ENCODE results near the gene NFKBIA. TPM values are rescaled to one million over a fixed set of nuclear protein-coding genes. Genes with fewer than 3 reads are reported as not detected.
"Not testable (repeated sequence)": the region's sequence is repeated elsewhere in the genome, so short reads cannot be mapped to it uniquely, and the experiment has no call there.

NFKBIA gene
- total RNA-seq, 1 experiment from 2014 or later = 101 TPM

DNA sequence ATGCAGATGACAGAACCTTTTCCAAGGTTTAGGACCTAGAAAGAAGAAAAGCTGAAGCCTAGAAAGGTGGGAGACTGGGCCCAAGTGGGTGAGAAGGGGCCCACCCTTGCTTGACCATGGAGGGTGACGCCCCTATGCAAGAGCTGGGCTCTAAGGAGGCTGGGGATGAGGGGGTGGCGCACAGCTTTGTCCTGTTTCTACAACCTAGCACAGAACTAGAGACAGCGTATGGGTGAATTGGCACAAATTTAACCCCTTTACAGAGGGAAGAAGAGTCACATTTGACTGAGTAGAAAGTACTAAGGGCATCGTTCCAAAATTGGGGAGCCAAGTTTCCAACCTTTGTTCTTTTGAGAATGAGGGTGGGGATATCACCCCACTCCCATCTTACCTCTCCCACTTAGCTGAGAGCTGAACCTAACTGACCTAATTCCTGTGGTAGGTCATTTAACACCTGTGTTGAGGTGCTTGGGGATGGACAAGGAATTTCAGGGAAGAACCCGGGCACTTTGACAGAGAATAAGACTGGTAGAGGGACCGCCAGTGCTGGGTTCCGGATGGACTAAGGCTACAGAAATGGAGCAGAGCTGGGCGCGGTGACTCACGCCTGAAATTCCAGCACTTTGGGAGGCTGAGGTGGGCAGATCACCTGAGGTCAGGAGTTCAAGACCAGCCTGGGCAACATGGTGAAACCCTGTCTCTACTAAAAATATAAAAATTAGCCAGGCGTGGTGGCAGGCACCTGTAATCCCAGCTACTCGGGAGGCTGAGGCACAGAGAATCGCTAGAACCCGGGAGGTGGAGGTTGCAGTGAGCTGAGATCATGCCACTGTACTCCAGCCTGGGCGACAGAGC, 5.2 kb downstream of the NFKBIA start:
- in situ Hi-C loops (cut with HindIII; ENCODE audit: low sequenced_read_pairs) = no loop called here
- DNase-seq (ENCODE audit: low spot score) = no peak

GRCh38 chr14:35398071-35398584, 6.4 kb downstream of the NFKBIA start:
- DNase-seq (ENCODE audit: low spot score) = no peak
- in situ Hi-C loops (cut with HindIII; ENCODE audit: low sequenced_read_pairs) = no loop called here

GRCh38 chr14:35396610-35397009, 7.9 kb downstream of the NFKBIA start:
- in situ Hi-C loops (cut with HindIII; ENCODE audit: low sequenced_read_pairs); DNase-seq (ENCODE audit: low spot score): not testable (repeated sequence)

GRCh38 chr14:35395283-35395682, 9.3 kb downstream of the NFKBIA start:
- in situ Hi-C loops (cut with HindIII; ENCODE audit: low sequenced_read_pairs) = no loop called here
- DNase-seq (ENCODE audit: low spot score) = no peak

- no peak for DNase-seq (ENCODE audit: low spot score)
- in situ Hi-C loops (cut with HindIII; ENCODE audit: low sequenced_read_pairs) = no loop called here
These were observed 10.1 kb downstream of the NFKBIA start for GRCh38 chr14:35394326-35395013.

- in situ Hi-C loops (cut with HindIII; ENCODE audit: low sequenced_read_pairs) = no loop called here
- DNase-seq (ENCODE audit: low spot score) = no peak
These were observed 10.7 kb downstream of the NFKBIA start for GRCh38 chr14:35393826-35394225.

GRCh38 chr14:35392103-35392502, 12.4 kb downstream of the NFKBIA start:
- in situ Hi-C loops (cut with HindIII; ENCODE audit: low sequenced_read_pairs) = no loop called here
- no peak for DNase-seq (ENCODE audit: low spot score)

DNA sequence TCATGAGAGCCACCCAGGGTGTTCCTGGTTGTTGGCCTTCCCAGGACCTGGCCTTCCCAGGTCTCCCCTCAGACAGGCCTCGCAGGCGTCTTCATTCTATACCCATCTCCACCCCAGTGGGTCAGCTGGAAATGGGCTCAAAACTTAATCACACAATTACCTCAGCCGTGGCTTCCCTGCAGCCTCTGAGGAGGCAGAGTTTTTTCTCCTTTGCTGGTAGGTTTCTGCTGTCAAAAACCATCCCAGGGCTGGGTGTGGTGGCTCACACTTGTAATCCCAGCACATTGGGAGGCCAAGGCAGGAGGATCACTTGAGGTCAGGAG, 13.2 kb downstream of the NFKBIA start:
- in situ Hi-C loops (cut with HindIII; ENCODE audit: low sequenced_read_pairs) = no loop called here
- no peak for DNase-seq (ENCODE audit: low spot score)

DNA sequence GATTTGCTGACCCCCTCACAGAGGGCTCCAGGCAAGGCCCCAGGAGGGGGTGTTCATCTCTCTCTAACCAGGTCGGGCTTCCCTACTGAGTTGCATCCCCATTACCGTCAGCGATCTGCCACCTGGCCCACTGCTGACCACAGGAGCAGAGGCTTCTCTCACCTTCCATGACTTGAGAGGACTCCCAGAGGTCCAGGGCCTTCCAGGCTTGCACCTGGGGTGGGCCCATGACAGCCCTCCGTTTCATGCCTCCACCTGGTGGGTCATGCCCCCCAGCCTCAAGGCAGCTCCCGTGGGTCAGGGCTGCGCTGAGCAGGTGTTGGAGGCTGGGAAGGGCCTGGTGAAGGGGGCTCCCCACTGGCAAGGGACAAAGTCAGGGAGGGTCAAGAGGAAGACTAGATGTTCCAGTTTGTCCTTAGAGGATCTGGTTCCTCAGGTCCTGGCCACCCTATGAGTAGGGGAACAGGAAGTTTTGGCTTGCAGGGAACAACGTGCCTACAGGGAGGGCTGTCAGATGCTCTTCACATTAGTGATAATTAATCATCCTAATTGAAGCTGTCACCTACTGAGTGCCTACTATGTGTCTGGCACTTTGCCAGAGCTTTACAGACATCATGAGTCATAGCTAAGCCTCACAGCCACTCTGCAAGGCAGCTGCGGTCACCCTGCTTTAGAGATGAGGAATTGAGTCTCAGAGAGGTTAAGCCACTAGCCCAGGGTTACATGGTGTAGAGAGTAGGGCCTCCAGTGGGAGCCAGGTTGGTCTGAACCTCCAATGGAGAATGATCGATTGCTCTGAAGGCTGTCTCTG, 13.8 kb downstream of the NFKBIA start:
- in situ Hi-C loops (cut with HindIII; ENCODE audit: low sequenced_read_pairs) = no loop called here
- no peak for DNase-seq (ENCODE audit: low spot score)

GRCh38 chr14:35389315-35389667, 15.3 kb downstream of the NFKBIA start:
- no peak for DNase-seq (ENCODE audit: low spot score)
- in situ Hi-C loops (cut with HindIII; ENCODE audit: low sequenced_read_pairs) = no loop called here

GRCh38 chr14:35388656-35389314, 15.8 kb downstream of the NFKBIA start:
- DNase-seq (ENCODE audit: low spot score) = no peak
- in situ Hi-C loops (cut with HindIII; ENCODE audit: low sequenced_read_pairs) = no loop called here

DNA sequence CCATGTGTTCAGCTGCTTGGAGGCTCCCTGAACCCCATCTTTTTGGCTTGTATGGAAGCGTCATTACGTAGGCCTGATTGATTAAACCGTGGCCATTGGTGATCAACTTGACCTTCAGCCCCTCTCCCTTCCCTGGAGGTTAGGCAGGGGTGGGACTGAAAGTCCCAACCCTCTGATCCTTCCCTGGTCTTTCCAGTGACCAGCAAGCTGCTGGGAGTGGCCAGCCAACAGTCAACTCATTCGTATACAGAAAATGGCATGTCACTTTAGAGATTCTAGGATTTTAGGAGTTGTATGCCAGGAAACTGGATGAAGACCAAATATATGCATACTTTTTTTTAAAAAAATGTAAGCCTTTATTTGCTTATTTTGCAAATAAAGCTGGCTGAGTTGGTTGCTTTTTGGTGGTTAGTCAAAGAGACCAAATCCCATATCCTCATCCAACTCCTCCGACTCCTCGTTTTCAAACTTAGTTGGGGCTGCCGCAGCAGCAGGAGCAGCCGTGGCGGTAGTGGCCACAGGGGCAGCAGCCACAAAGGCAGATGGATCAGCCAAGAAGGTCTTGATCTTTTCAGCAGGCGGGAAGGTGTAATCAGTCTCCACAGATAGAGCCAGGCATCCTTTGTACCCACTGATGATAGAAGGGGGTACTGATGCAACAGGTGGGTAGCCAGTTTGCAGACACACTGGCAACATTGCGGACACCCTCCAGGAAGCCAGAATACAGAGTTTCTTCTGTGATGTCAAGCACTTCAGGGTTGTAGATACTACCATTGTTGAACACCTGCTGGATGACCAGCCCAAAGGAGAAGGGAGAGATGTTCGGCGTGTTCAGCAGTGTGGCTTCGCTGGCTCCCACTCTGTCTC, 16.6 kb downstream of the NFKBIA start:
- DNase-seq (ENCODE audit: low spot score) = no peak
- in situ Hi-C loops (cut with HindIII; ENCODE audit: low sequenced_read_pairs) = no loop called here

DNA sequence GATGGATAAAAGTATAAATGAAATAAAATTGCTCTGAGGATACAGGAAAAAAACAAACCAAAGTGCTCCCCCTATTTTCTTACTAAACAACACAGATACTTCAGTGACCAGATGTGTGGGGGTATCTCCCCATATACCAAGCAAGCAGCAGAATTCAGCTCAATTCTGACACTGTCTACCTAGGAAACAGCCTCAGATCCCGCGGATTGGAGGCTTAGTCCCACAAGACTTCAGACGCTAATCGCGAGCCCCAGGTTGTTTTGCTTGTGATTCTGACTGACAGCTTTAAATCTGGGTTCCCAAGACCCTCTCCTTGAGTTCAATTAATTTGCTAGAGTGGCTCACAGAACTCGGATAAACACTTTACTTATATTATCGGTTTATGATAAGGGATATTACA, 17.3 kb downstream of the NFKBIA start:
- in situ Hi-C loops (cut with HindIII; ENCODE audit: low sequenced_read_pairs) = no loop called here

DNA sequence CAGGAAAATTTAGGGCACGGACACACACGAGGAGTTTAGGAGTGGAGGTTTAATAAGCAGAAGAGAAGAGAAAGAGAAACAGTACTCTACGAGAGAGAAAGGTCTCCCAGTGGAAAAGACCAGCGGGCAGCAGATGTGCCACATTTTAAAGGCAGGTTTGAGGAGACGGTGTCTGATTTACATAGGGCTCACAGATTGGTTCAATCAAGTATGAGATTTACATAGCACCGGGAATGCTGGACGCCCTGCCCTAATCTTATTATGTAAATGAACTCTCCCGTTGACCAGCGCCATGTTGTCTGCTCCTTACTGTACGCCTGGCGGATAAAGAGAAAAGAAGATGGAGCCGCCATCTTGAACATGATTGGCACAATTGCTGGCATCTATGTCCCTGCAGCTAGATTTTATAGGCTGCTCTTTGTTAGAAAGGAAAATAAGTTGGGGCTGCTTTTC, 17.9 kb downstream of the NFKBIA start:
- in situ Hi-C loops (cut with HindIII; ENCODE audit: low sequenced_read_pairs) = no loop called here
- no peak for DNase-seq (ENCODE audit: low spot score)

More for the DNA sequence above, 17.3 kb downstream of the NFKBIA start:
- no peak for DNase-seq (ENCODE audit: low spot score)

DNA sequence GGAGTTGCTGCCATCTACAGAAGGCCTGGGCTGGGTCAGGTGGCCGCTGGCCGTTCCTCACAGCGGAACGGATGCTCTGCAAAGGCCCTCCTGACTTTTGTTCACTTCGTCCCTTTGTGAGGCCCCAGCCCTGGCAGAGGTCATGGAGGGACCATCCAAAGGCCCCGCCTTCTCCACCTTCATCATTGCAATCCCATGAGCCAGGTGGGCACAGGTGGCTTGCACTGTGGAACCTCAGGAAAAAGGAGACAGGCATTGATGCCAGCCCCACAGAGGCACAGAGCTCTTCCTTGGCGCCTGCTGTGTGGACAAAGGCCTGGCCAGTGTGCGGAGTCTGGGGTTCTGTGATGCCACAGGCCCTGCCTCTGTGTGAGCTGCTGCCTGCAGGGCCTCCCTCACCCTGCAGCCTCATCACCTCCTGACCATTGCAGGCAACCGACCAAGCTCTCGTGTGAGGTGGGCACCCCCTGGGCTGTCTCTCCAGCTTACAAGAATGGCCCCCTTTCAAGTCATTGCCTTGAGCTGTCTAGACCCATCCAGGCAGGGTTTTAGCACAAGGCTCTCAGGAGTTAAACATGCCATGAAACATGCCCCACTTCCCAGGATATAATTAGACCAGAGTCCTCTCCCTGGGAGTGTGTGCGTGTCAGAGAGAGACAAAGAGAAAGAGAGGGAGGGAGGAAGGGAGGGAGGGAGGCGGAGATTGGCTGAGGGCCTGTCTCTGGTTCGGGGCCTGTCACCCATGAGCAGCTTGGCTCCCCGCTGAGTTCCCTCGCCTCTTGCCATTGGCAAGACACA, 19.3 kb downstream of the NFKBIA start:
- in situ Hi-C loops (cut with HindIII; ENCODE audit: low sequenced_read_pairs) = no loop called here
- DNase-seq (ENCODE audit: low spot score) = peak; percentile 98

DNA sequence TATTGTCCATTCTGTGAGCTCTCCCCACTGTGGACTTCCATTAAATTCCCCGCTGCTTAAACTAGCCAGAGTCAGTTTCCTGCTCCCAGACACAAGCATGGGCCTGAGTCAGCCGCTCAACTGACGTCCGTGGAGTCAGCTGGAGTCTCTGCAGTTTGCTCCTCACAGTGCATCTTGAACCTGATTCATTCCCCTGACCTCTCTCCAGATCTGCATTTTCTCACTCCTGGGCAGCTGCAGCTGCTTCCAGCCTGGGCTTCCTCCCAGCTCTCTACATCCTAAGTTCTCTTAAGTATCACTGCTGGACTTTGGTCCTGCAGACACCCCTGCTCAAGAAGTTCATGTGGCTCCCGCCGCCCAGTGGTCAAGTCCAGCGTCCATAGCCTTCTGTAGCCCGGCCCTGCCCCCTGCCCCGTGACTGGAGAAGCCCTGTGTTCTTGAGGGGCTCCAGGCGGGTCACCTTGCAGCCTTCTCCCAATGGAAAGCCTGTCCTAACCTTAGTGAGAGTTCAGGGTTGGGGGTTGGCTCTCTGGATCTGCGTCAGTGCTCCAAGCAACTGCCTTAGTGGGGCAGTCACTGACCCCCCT, 20.0 kb downstream of the NFKBIA start:
- DNase-seq (ENCODE audit: low spot score) = no peak
- in situ Hi-C loops (cut with HindIII; ENCODE audit: low sequenced_read_pairs) = no loop called here
